ENCODE results near the gene SLC25A39. TPM values are rescaled to one million over a fixed set of nuclear protein-coding genes. Genes with fewer than 3 reads are reported as not detected.
"Not testable (repeated sequence)": the region's sequence is repeated elsewhere in the genome, so short reads cannot be mapped to it uniquely, and the experiment has no call there.

The SLC25A39 gene
- total RNA-seq, 1 donor from 2014 or later = 146 TPM

GRCh38 chr17:44335968-44336367, 11.3 kb upstream of the SLC25A39 start:
- no peaks in the 10 kb centered on the region for H3K27me3 ChIP-seq (ENCODE audit: control insufficient read depth, insufficient read depth, low read length)
- no peaks in the 10 kb centered on the region for H3K36me3 ChIP-seq (ENCODE audit: control insufficient read depth, insufficient read depth, low read length)
- TF ChIP-seq, protein P1, sequence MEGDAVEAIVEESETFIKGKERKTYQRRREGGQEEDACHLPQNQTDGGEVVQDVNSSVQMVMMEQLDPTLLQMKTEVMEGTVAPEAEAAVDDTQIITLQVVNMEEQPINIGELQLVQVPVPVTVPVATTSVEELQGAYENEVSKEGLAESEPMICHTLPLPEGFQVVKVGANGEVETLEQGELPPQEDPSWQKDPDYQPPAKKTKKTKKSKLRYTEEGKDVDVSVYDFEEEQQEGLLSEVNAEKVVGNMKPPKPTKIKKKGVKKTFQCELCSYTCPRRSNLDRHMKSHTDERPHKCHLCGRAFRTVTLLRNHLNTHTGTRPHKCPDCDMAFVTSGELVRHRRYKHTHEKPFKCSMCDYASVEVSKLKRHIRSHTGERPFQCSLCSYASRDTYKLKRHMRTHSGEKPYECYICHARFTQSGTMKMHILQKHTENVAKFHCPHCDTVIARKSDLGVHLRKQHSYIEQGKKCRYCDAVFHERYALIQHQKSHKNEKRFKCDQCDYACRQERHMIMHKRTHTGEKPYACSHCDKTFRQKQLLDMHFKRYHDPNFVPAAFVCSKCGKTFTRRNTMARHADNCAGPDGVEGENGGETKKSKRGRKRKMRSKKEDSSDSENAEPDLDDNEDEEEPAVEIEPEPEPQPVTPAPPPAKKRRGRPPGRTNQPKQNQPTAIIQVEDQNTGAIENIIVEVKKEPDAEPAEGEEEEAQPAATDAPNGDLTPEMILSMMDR (IDR thresholded peaks at IDR 0.05; ENCODE audit: insufficient read depth, low read length, poor library complexity, severe bottlenecking) = no peak
- no peak overlapping the region for H3K4me3 ChIP-seq (ENCODE audit: low read depth, low read length)
- DNase-seq (ENCODE audit: low read depth) = no peak

- Histone ChIP-seq H3K36me3 (ENCODE audit: control insufficient read depth, insufficient read depth, low read length) (no peaks in the 10 kb centered on the region), H3K4me3 (ENCODE audit: low read depth, low read length) (no peak overlapping the region), H3K27me3 (ENCODE audit: control insufficient read depth, insufficient read depth, low read length) (no peaks in the 10 kb centered on the region)
- TF ChIP-seq, protein P1 (IDR thresholded peaks at IDR 0.05; ENCODE audit: insufficient read depth, low read length, poor library complexity, severe bottlenecking) = no peak
- DNase-seq (ENCODE audit: low read depth) = no peak
Observed at GRCh38 chr17:44335564-44335963, 10.9 kb upstream of the SLC25A39 start.

DNA sequence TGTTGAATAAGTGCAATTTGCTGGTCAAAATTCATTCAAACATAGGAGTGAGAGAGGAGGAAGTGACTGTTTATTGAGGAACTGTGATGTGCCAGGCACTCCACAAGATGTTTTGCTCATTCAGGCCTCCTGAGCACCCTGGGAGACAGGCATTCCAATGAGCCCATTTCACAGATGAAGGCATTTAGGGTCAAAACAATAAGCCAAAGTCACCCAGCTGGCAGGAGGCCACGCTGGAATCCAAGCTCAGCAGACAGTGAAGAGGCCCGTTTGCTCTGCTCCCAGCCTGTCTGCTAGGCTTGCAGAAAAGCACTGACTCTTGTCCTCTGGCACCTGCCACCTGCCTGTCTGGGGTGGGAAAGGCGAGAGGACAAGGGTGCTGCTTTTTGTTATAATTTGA, 10.1 kb upstream of the SLC25A39 start:
- Histone ChIP-seq H3K27me3 (ENCODE audit: control insufficient read depth, insufficient read depth, low read length) (no peaks in the 10 kb centered on the region), H3K4me3 (ENCODE audit: low read depth, low read length) (no peak overlapping the region), H3K36me3 (ENCODE audit: control insufficient read depth, insufficient read depth, low read length) (no peaks in the 10 kb centered on the region)
- TF ChIP-seq, protein P1 (IDR thresholded peaks at IDR 0.05; ENCODE audit: insufficient read depth, low read length, poor library complexity, severe bottlenecking) = no peak
- no peak for DNase-seq (ENCODE audit: low read depth)

DNA sequence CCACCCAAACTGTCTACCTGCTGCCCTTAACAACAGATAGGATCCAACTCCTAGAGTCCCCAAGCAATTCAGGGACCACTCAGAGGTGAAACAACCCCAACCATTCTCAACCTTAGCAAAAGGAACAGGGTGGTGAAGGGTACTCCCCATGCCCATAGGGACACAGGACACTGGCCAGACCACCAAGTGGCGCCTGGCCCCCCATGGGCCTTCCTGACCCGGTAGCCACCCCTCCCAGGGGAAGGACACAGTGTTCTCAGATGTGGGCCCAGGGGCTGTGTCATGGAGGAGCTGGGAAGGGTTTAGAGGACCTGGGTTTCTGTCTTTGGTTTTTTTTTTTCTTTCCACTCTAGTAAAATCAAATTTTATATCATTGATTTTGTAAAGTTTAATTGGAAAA, 9.7 kb upstream of the SLC25A39 start:
- Histone ChIP-seq H3K36me3 (ENCODE audit: control insufficient read depth, insufficient read depth, low read length) (no peaks in the 10 kb centered on the region), H3K27me3 (ENCODE audit: control insufficient read depth, insufficient read depth, low read length) (no peaks in the 10 kb centered on the region), H3K4me3 (ENCODE audit: low read depth, low read length) (no peak overlapping the region)
- TF ChIP-seq, protein P1 (IDR thresholded peaks at IDR 0.05; ENCODE audit: insufficient read depth, low read length, poor library complexity, severe bottlenecking) = no peak
- DNase-seq (ENCODE audit: low read depth) = no peak

DNA sequence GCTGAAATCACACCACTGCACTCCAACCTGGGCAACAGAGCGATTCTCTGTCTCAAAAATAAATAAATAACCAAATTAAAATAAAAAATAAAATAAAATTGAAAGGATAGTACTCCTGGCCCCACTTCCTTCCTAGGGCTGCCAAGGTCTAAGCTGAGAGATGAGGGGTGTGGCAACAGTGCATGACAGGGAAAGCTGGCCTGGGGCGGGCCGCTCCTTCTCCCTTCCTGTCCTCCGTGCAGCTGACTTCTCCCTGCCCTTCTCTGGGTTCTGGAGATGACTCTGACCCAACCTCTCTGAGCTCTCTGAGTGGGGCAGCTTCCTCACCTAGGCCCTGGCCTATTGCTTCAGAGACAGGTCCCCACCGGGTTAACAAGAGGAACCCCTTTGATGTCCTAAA, 8.7 kb upstream of the SLC25A39 start:
- Histone ChIP-seq H3K4me3 (ENCODE audit: low read depth, low read length) (no peak overlapping the region), H3K27me3 (ENCODE audit: control insufficient read depth, insufficient read depth, low read length) (no peaks in the 10 kb centered on the region), H3K36me3 (ENCODE audit: control insufficient read depth, insufficient read depth, low read length) (no peaks in the 10 kb centered on the region)
- DNase-seq (ENCODE audit: low read depth) = no peak
- TF ChIP-seq, protein P1 (IDR thresholded peaks at IDR 0.05; ENCODE audit: insufficient read depth, low read length, poor library complexity, severe bottlenecking) = no peak

DNA sequence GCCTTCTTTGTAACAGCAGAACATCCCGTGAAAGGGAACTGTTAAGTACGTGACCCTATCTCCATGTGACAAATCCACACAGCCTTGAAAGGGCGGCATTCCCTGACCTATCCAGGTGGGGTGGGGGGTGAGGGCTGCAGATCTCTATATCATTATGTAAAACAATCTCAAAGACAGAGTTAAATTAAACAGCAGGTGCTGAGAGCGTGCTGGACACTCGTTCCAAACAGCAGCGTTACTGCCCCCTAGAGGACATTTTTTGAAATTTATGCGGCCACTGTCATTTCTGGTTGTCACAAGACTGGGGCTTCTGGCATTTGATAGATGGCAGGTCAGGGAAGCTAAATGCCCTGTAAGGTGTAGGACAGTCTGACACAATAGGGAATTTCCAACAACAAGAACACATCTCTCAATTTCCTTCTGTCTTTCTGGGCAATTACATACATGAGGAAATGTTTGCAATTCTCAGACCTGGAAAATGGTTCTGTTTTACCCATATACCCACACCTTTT, 6.7 kb upstream of the SLC25A39 start:
- no peaks in the 10 kb centered on the region for H3K27me3 ChIP-seq (ENCODE audit: control insufficient read depth, insufficient read depth, low read length)
- H3K4me3 ChIP-seq (ENCODE audit: low read depth, low read length) = no peak overlapping the region
- TF ChIP-seq, protein P1 (IDR thresholded peaks at IDR 0.05; ENCODE audit: insufficient read depth, low read length, poor library complexity, severe bottlenecking) = peak; percentile 75
- no peak for DNase-seq (ENCODE audit: low read depth)
- no peaks in the 10 kb centered on the region for H3K36me3 ChIP-seq (ENCODE audit: control insufficient read depth, insufficient read depth, low read length)

DNA sequence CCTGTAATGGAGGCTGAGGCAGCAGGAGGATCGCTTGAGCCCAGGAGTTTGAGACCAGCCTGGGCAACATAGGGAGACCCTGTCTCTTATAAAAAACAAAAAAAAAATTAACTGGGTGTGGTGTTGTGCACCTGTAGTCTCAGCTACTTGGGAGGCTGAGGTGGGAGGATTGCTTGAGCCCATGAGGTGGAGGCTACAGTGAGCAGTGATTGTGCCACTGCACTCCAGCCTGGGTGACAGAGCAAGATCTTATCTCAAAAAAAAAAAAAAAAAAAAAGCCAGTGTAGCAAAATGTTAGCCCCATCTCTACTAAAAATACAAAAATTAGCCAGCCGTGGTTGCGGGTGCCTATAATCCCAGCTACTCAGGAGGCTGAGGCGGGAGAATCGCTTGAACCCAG, 5.6 kb upstream of the SLC25A39 start:
- not testable (repeated sequence) for H3K4me3 ChIP-seq (ENCODE audit: low read depth, low read length); H3K27me3 ChIP-seq (ENCODE audit: control insufficient read depth, insufficient read depth, low read length); DNase-seq (ENCODE audit: low read depth); H3K36me3 ChIP-seq (ENCODE audit: control insufficient read depth, insufficient read depth, low read length)

GRCh38 chr17:44329516-44329915, 4.9 kb upstream of the SLC25A39 start:
- DNase-seq (ENCODE audit: low read depth); H3K36me3 ChIP-seq (ENCODE audit: control insufficient read depth, insufficient read depth, low read length); H3K4me3 ChIP-seq (ENCODE audit: low read depth, low read length); H3K27me3 ChIP-seq (ENCODE audit: control insufficient read depth, insufficient read depth, low read length): not testable (repeated sequence)
